ENCODE results near the gene PDGFRB.
"Not testable (repeated sequence)": the region's sequence is repeated elsewhere in the genome, so short reads cannot be mapped to it uniquely, and the experiment has no call there.

PDGFRB gene

GRCh38 chr5:150112201-150113046, 43.2 kb downstream of the PDGFRB start:
- DNase-seq: no peak

GRCh38 chr5:150111122-150111521, 44.5 kb downstream of the PDGFRB start:
- no peak for DNase-seq

- DNase-seq: no peak
Observed at GRCh38 chr5:150109921-150110320, 45.7 kb downstream of the PDGFRB start.

- DNase-seq: no peak
Observed at GRCh38 chr5:150108711-150109514, 46.7 kb downstream of the PDGFRB start.

GRCh38 chr5:150107909-150108447, 47.7 kb downstream of the PDGFRB start:
- DNase-seq: no peak

GRCh38 chr5:150106674-150107426, 48.8 kb downstream of the PDGFRB start:
- no peak for DNase-seq

- no peak for DNase-seq
Observed at GRCh38 chr5:150105928-150106615, 49.6 kb downstream of the PDGFRB start.

- DNase-seq: no peak
Observed at GRCh38 chr5:150104550-150104870, 51.1 kb downstream of the PDGFRB start.

GRCh38 chr5:150103678-150104549, 51.7 kb downstream of the PDGFRB start:
- DNase-seq: no peak

- no peak for DNase-seq
Observed at GRCh38 chr5:150101023-150101422, 54.6 kb downstream of the PDGFRB start.

GRCh38 chr5:150097152-150097551, 58.5 kb downstream of the PDGFRB start:
- no peak for DNase-seq

- DNase-seq: no peak
Observed at GRCh38 chr5:150092159-150092787, 63.4 kb downstream of the PDGFRB start.

- DNase-seq: no peak
Observed at GRCh38 chr5:150085950-150086715, 69.5 kb downstream of the PDGFRB start, which contains the start of gene CSF1R. TSS of gene CSF1R (minus strand) at chr5:150086554. CDS start at chr5:150086427, 127 bp downstream.

GRCh38 chr5:150085191-150085912, 70.3 kb downstream of the PDGFRB start:
- DNase-seq: no peak

GRCh38 chr5:150084754-150085153, 70.9 kb downstream of the PDGFRB start:
- not testable (repeated sequence) for DNase-seq

GRCh38 chr5:150082889-150083288, 72.8 kb downstream of the PDGFRB start:
- no peak for DNase-seq

- DNase-seq: no peak
Observed at GRCh38 chr5:150082374-150082773, 73.3 kb downstream of the PDGFRB start.

GRCh38 chr5:150081541-150082283, 73.9 kb downstream of the PDGFRB start:
- DNase-seq: no peak

Data from activated CD4-positive, alpha-beta T cell treated with anti-CD3 and anti-CD28 coated beads, Interleukin-2, amount 50 U/mL, for 1 hour (primary cell).